ENCODE data around the gene FBLN2.

GRCh38 chr3:13681931-13682330 is 133.0 kb downstream of the FBLN2 start:
- TF ChIP-seq CTCF (IDR thresholded peaks at IDR 0.05): no peak
- no peak for TF ChIP-seq POLR2A (IDR thresholded peaks at IDR 0.05)
- TF ChIP-seq POLR2AphosphoS5 (IDR thresholded peaks at IDR 0.05; ENCODE audit: insufficient read depth in 1 of 2, low read depth in 1 of 2): no peak

Measured in vagina (tissue), 2 donors.